GDM1 (cell line): ENCODE data around the gene RHOBTB1.
"Not testable (repeated sequence)": the region's sequence is repeated elsewhere in the genome, so short reads cannot be mapped to it uniquely, and the experiment has no call there.

ENCODE experiments used
- DNase-seq: peaks from one replicate; lab custom pipeline; 2025; lab: John Stamatoyannopoulos, UW

The RHOBTB1 gene

GRCh38 chr10:60944058-60944909, at the start of gene RHOBTB1:
RHOBTB1 (minus strand) TSS chr10:60944185; CDS start chr10:60911542, 32,643 bp downstream.
- DNase-seq = no peak

- DNase-seq = no peak
Observed at GRCh38 chr10:60992636-60993035, 48.7 kb upstream of the RHOBTB1 start.

- DNase-seq = no peak
Observed at GRCh38 chr10:60990663-60991062, 46.7 kb upstream of the RHOBTB1 start.

- no peak for DNase-seq
Observed at GRCh38 chr10:60989400-60989876, 45.5 kb upstream of the RHOBTB1 start.

- no peak for DNase-seq
Observed at GRCh38 chr10:60986791-60987190, 42.8 kb upstream of the RHOBTB1 start.

GRCh38 chr10:60985951-60986350, 42.0 kb upstream of the RHOBTB1 start:
- no peak for DNase-seq

GRCh38 chr10:60980997-60981396, 37.0 kb upstream of the RHOBTB1 start:
- DNase-seq = no peak

GRCh38 chr10:60979667-60980104, 35.7 kb upstream of the RHOBTB1 start:
- no peak for DNase-seq

- no peak for DNase-seq
Observed at GRCh38 chr10:60978287-60979115, 34.5 kb upstream of the RHOBTB1 start.

GRCh38 chr10:60977161-60978122, 33.5 kb upstream of the RHOBTB1 start:
- DNase-seq = no peak

GRCh38 chr10:60976687-60977086, 32.7 kb upstream of the RHOBTB1 start:
- DNase-seq = no peak

GRCh38 chr10:60975716-60976115, 31.7 kb upstream of the RHOBTB1 start:
- DNase-seq = no peak

GRCh38 chr10:60974463-60975149, 30.6 kb upstream of the RHOBTB1 start:
- no peak for DNase-seq

GRCh38 chr10:60973086-60973485, 29.1 kb upstream of the RHOBTB1 start:
- no peak for DNase-seq

GRCh38 chr10:60972181-60972580, 28.2 kb upstream of the RHOBTB1 start:
- DNase-seq = not testable (repeated sequence)

GRCh38 chr10:60970526-60970925, 26.5 kb upstream of the RHOBTB1 start:
- DNase-seq = no peak

GRCh38 chr10:60968504-60968903, 24.5 kb upstream of the RHOBTB1 start:
- no peak for DNase-seq

- no peak for DNase-seq
Observed at GRCh38 chr10:60967854-60968484, 24.0 kb upstream of the RHOBTB1 start.

GRCh38 chr10:60967260-60967659, 23.3 kb upstream of the RHOBTB1 start:
- no peak for DNase-seq

- no peak for DNase-seq
Observed at GRCh38 chr10:60965696-60966095, 21.7 kb upstream of the RHOBTB1 start.
